ENCODE measurements around the gene PACS2. TPM values are rescaled to one million over a fixed set of nuclear protein-coding genes. Genes with fewer than 3 reads are reported as not detected.
A peak's percentile ranks its signal among the peaks of the same experiment; 100 is the strongest.

Gene PACS2
- total and polyA plus RNA-seq, 2 donors (not counting 3 experiments of a cell fraction or from before 2014, with no cell fraction given), result 52.7 to 86.3 TPM

- peak; percentile 70 for FAIRE-seq
- Histone ChIP-seq H3K27me3 (ENCODE audit: control insufficient read depth in 2 of 2, insufficient read depth in 2 of 2, low read length in 2 of 2) (no peaks in the 10 kb centered on the region), H3K4me1 (ENCODE audit: control insufficient read depth, extremely low read depth, insufficient read depth, low read length) (no peaks in the 10 kb centered on the region), H3K36me3 (ENCODE audit: control insufficient read depth in 2 of 2, extremely low read depth in 1 of 2, insufficient read depth in 2 of 2, low read length in 2 of 2) (peaks cover 0 to 2% of the 10 kb centered on the region in 2 experiments), H4K20me1 (replicated peaks; ENCODE audit: control insufficient read depth, extremely low read depth, insufficient read depth, low read length) (no peaks in the 10 kb centered on the region), H3K9me1 (replicated peaks; ENCODE audit: control insufficient read depth, extremely low read depth, insufficient read depth, low read length) (no peaks in the 10 kb centered on the region), H3K9me3 (replicated peaks; ENCODE audit: control insufficient read depth, insufficient read depth, low read length) (no peaks in the 10 kb centered on the region), H2AFZ (ENCODE audit: low read depth, low read length) (no peak overlapping the region), H3K4me2 (ENCODE audit: insufficient read depth, low read length) (no peak overlapping the region), H3K9ac (replicated peaks; ENCODE audit: extremely low read depth, insufficient read depth, low read length) (no peak overlapping the region), H3K27ac (ENCODE audit: insufficient read depth, low read depth, low read length) (no peak overlapping the region), H3K4me3 (replicated peaks in 1 of 3; ENCODE audit: insufficient read depth in 1 of 3, low read depth in 1 of 3, low read length in 3 of 3) (no peak overlapping the region), H3K79me2 (ENCODE audit: control insufficient read depth, insufficient read depth, low read length) (peaks cover 6% of the 10 kb centered on the region)
- ChIA-PET CTCF (interaction anchor here (0.8 to 1.4 kb wide), 3 partner anchors 24 to 256 kb away, joined by 3 to 7 read pairs (median 3); partner anchors contain the start of gene PACS2), POLR2A (no interaction called here)
- intact Hi-C loops (cut with micrococcal nuclease) (no loop called here), dilution Hi-C loops (cut with MboI; ENCODE audit: extremely low pct_ligation_motif_present, low sequenced_read_pairs) (no loop called here)
- TF ChIP-seq FOS (IDR thresholded peaks at IDR 0.05; ENCODE audit: borderline replicate concordance, insufficient read depth, low read length) (no peak), JUN (IDR thresholded peaks at IDR 0.05; ENCODE audit: borderline replicate concordance, insufficient read depth, insufficient read length, low read depth) (no peak), POLR2AphosphoS5 (IDR thresholded peaks at IDR 0.05; ENCODE audit: insufficient read depth, low read depth, low read length) (no peak), MYC (IDR thresholded peaks at IDR 0.05; ENCODE audit: low read depth, low read length) (no peak), POLR2A (IDR thresholded peaks at IDR 0.05; ENCODE audit: low read depth, low read length) (no peak), GATA2 (IDR thresholded peaks at IDR 0.05; ENCODE audit: insufficient read depth, insufficient read length, low read depth, low read length) (no peak), EZH2 (IDR thresholded peaks at IDR 0.05; ENCODE audit: borderline replicate concordance, low read depth, low read length, severe bottlenecking) (no peak)
- TF ChIP-seq, protein P1, sequence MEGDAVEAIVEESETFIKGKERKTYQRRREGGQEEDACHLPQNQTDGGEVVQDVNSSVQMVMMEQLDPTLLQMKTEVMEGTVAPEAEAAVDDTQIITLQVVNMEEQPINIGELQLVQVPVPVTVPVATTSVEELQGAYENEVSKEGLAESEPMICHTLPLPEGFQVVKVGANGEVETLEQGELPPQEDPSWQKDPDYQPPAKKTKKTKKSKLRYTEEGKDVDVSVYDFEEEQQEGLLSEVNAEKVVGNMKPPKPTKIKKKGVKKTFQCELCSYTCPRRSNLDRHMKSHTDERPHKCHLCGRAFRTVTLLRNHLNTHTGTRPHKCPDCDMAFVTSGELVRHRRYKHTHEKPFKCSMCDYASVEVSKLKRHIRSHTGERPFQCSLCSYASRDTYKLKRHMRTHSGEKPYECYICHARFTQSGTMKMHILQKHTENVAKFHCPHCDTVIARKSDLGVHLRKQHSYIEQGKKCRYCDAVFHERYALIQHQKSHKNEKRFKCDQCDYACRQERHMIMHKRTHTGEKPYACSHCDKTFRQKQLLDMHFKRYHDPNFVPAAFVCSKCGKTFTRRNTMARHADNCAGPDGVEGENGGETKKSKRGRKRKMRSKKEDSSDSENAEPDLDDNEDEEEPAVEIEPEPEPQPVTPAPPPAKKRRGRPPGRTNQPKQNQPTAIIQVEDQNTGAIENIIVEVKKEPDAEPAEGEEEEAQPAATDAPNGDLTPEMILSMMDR (IDR thresholded peaks at IDR 0.05; ENCODE audit: extremely low read depth in 1 of 2, insufficient read depth in 1 of 2, low read depth in 1 of 2, low read length in 2 of 2), result no peak
- TF ChIP-seq, protein P2, sequence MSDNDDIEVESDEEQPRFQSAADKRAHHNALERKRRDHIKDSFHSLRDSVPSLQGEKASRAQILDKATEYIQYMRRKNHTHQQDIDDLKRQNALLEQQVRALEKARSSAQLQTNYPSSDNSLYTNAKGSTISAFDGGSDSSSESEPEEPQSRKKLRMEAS (IDR thresholded peaks at IDR 0.05; ENCODE audit: insufficient read depth, insufficient read length), result no peak
- no peak for DNase-seq (ENCODE audit: low read depth, low spot score)
- BruUV-seq (replicated peaks), result no TSS peak
These were observed 31.6 kb downstream of the PACS2 start for GRCh38 chr14:105346200-105346533.
